ENCODE measurements around the gene FARSA.

DNA sequence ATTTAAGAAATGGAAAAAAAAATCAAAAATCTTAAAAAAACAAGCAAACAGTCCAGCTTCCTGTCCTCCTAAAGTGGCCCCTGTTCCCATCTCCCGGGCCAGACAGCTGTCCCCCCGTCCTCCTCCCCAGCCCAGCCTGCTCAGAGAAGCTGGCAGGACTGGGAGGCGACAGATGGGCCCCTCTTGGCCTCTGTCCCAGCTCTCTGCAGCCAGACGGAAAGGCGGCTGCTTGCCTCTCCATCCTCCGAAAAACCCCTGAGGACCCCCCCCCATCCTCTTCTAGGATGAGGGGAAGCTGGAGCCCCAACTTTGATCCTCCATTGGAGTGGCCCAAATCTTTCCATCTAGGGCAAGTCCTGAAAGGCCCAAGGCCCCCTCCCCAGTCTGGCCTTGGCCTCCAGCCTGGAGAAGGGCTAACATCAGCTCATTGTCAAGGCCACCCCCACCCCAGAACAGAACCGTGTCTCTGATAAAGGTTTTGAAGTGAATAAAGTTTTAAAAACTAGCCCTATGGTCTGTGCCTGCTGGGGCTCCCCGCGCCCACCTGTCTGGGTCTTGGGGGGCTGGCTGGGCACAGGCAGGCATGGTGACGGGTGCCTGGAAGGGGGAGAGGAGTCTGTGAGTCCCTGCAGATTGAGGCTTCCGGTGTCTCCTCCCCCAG, 19.8 kb upstream of the FARSA start:
- TF ChIP-seq POLR2AphosphoS5 (IDR thresholded peaks at IDR 0.05) = no peak
- no peak for TF ChIP-seq CTCF (IDR thresholded peaks at IDR 0.05)
- no peak for TF ChIP-seq POLR2A (IDR thresholded peaks at IDR 0.05)

Data from prostate gland (tissue), 2 donors.